ENCODE results near the gene SPEM2.
A peak's percentile ranks its signal among the peaks of the same experiment; 100 is the strongest.

SPEM2 gene

GRCh38 chr17:7403977-7404736, 21.3 kb upstream of the SPEM2 start, which contains the start of gene TMEM256:
Gene TMEM256, minus strand, starts transcription at chr17:7404097. Its CDS starts 13 bp downstream, at chr17:7404084.
- peak; percentile 98 to 99 for DNase-seq

- no peak for DNase-seq
Observed at GRCh38 chr17:7404737-7405349, 20.6 kb upstream of the SPEM2 start.

GRCh38 chr17:7405350-7406234, 19.8 kb upstream of the SPEM2 start:
- no peak for DNase-seq

- no peak for DNase-seq
Observed at GRCh38 chr17:7406235-7406825, 19.1 kb upstream of the SPEM2 start.

GRCh38 chr17:7407082-7407481, 18.3 kb upstream of the SPEM2 start:
- no peak for DNase-seq

GRCh38 chr17:7407485-7408251, 17.7 kb upstream of the SPEM2 start, which contains the start of gene NLGN2:
Gene NLGN2, plus strand, starts transcription at chr17:7407845. Its CDS starts 411 bp downstream, at chr17:7408256.
- no peak for DNase-seq

- no peak for DNase-seq
Observed at GRCh38 chr17:7408252-7408727, 17.1 kb upstream of the SPEM2 start.

- DNase-seq: no peak
Observed at GRCh38 chr17:7408863-7409262, 16.6 kb upstream of the SPEM2 start.

GRCh38 chr17:7409716-7410115, 15.7 kb upstream of the SPEM2 start:
- DNase-seq: no peak

GRCh38 chr17:7410634-7411426, 14.6 kb upstream of the SPEM2 start:
- no peak for DNase-seq

- DNase-seq: no peak
Observed at GRCh38 chr17:7411427-7411750, 14.0 kb upstream of the SPEM2 start.

- DNase-seq: no peak
Observed at GRCh38 chr17:7413346-7413985, 11.9 kb upstream of the SPEM2 start.

GRCh38 chr17:7414837-7415236, 10.6 kb upstream of the SPEM2 start:
- no peak for DNase-seq

- no peak for DNase-seq
Observed at GRCh38 chr17:7415784-7416183, 9.6 kb upstream of the SPEM2 start.

GRCh38 chr17:7416323-7416722, 9.1 kb upstream of the SPEM2 start:
- no peak for DNase-seq

- DNase-seq: no peak
Observed at GRCh38 chr17:7417056-7417655, 8.3 kb upstream of the SPEM2 start.

- no peak for DNase-seq
Observed at GRCh38 chr17:7418472-7419152, 6.8 kb upstream of the SPEM2 start.

GRCh38 chr17:7419819-7420610, 5.4 kb upstream of the SPEM2 start, which contains the start of gene SPEM1:
Gene SPEM1, plus strand, starts transcription at chr17:7420324. Its CDS starts 61 bp downstream, at chr17:7420385.
- DNase-seq: no peak

GRCh38 chr17:7421186-7421585, 4.2 kb upstream of the SPEM2 start:
- DNase-seq: no peak

All from NCI-H1930 (cell line).